OCI-LY3 (cell line): Measurements from ENCODE around the gene MGAT2.

Experiments
- H2AFZ ChIP-seq: fragments of 200-600, 300-600 bp; shearing (Covaris generic); 2 replicates; pipeline ENCODE4 v1.6.0; 2014; ENCODE audit warnings: antibody characterized with exemption, low read depth, low read length
- H3K27ac ChIP-seq: fragments of 200-600, 300-600 bp; sonication (generic); 2 replicates; pipeline ENCODE4 v1.5.1; 2014; ENCODE audit warnings: mild to moderate bottlenecking, low read length, moderate library complexity, mixed read lengths
- H3K27me3 ChIP-seq: fragments of 200-600, 300-600 bp; sonication (generic); 2 replicates; pipeline ENCODE4 v1.6.1; 2014; ENCODE audit warnings: low read depth, low read length, mixed read lengths
- H3K36me3 ChIP-seq: fragments of 200-600, 300-600 bp; sonication (generic); replicated peaks from 2 replicates; pipeline ENCODE3; 2014; ENCODE audit warnings: low read depth, low read length, mixed read lengths
- H3K4me1 ChIP-seq: fragments of 300-600, 200-600 bp; sonication (generic); 2 replicates; pipeline ENCODE4 v1.6.1; 2014; ENCODE audit warnings: low read length, mixed read lengths
- H3K4me2 ChIP-seq: fragments of 200-600, 300-600 bp; sonication (generic); 2 replicates; pipeline ENCODE4 v1.6.1; 2014; ENCODE audit warnings: low read length, mixed read lengths
- H3K4me3 ChIP-seq: fragments of 300-600, 200-600 bp; sonication (generic); 2 replicates; pipeline ENCODE4 v1.5.1; 2014; ENCODE audit warnings: antibody characterized with exemption, mild to moderate bottlenecking, low read length, moderate library complexity
- H3K79me2 ChIP-seq: fragments of 300-600, 200-600 bp; shearing (Covaris generic); 2 replicates; pipeline ENCODE4 v1.6.1; 2014; ENCODE audit warnings: mild to moderate bottlenecking, low read length, mixed read lengths
- H3K9ac ChIP-seq: fragments of 300-600, 200-600 bp; shearing (Covaris generic); 2 replicates; pipeline ENCODE4 v1.6.0; 2014; ENCODE audit warnings: mild to moderate bottlenecking, low read length, moderate library complexity
- H3K9me3 ChIP-seq: fragments of 200-600, 300-600 bp; shearing (Covaris generic); 2 replicates; pipeline ENCODE4 v1.6.1; 2014; ENCODE audit warnings: low read length, mixed read lengths; ENCODE audit not compliant: insufficient read depth
- H4K20me1 ChIP-seq: fragments of 200-600, 300-600 bp; sonication (generic); 2 replicates; pipeline ENCODE4 v1.6.1; 2016; ENCODE audit warnings: low read length, mixed read lengths; ENCODE audit not compliant: insufficient read depth
- EZH2phosphoT487 ChIP-seq: fragments of 200-600 bp; shearing (Covaris generic); IDR thresholded peaks from 2 replicates; pipeline ENCODE4 v1.6.1; 2018; ENCODE audit warnings: antibody characterized with exemption, mixed run types, low read depth
- TF ChIP-seq, protein P1 (sequence below): fragments of 200-600, 300-600 bp; sonication (generic); IDR thresholded peaks from 2 replicates; pipeline ENCODE4 v1.5.1; 2014; ENCODE audit warnings: antibody characterized with exemption, low read length, low read depth

MGAT2 gene

DNA sequence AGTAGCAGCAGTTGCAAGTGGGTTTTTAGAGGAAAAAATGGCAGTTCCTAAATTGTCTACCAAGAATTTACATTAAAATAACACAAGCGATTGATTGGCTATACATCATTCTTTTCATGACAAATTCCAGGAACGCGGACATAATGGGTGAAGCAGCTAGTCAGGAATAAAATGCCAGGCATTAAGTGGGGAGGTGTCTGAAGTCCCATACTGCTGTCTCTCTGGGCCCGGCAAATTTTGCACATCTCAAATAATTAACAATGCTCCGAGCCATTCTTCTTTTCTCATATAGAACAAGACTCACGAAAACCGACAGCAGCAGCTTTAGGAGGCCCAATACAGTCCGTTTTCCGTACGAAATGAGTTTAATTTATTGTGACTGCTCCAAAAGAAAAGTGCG is 869 bp upstream of the MGAT2 start:
- peaks cover 57% of the 10 kb centered on the region for H3K36me3 ChIP-seq
- H3K27ac ChIP-seq, result peak overlapping the region; percentile 89
- H3K79me2 ChIP-seq, result peaks cover 91% of the 10 kb centered on the region

DNA sequence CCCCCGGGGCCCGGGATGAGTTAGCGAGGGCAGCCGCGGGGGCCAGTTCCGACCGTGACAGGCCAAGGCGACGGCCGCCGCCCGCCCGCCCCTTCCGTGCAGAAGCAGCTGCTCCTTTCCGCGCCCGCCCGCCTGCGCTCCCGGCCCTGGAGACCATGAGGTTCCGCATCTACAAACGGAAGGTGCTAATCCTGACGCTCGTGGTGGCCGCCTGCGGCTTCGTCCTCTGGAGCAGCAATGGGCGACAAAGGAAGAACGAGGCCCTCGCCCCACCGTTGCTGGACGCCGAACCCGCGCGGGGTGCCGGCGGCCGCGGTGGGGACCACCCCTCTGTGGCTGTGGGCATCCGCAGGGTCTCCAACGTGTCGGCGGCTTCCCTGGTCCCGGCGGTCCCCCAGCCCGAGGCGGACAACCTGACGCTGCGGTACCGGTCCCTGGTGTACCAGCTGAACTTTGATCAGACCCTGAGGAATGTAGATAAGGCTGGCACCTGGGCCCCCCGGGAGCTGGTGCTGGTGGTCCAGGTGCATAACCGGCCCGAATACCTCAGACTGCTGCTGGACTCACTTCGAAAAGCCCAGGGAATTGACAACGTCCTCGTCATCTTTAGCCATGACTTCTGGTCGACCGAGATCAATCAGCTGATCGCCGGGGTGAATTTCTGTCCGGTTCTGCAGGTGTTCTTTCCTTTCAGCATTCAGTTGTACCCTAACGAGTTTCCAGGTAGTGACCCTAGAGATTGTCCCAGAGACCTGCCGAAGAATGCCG is 699 bp downstream of the MGAT2 start:
- H3K4me1 ChIP-seq, result peaks cover 33% of the 10 kb centered on the region
- no peaks in the 10 kb centered on the region for H3K9me3 ChIP-seq
- H2AFZ ChIP-seq, result no peak overlapping the region
- no peaks in the 10 kb centered on the region for H3K27me3 ChIP-seq
- peaks cover 44% of the 10 kb centered on the region for H4K20me1 ChIP-seq
- H3K4me2 ChIP-seq, result peak overlapping the region; percentile 96
- H3K36me3 ChIP-seq, result peaks cover 57% of the 10 kb centered on the region
- peaks cover 98% of the 10 kb centered on the region for H3K79me2 ChIP-seq
- peak overlapping the region; percentile 88 for H3K4me3 ChIP-seq
- peak overlapping the region; percentile 89 for H3K27ac ChIP-seq
- H3K9ac ChIP-seq, result peak overlapping the region; percentile 94
- TF ChIP-seq, protein P1, sequence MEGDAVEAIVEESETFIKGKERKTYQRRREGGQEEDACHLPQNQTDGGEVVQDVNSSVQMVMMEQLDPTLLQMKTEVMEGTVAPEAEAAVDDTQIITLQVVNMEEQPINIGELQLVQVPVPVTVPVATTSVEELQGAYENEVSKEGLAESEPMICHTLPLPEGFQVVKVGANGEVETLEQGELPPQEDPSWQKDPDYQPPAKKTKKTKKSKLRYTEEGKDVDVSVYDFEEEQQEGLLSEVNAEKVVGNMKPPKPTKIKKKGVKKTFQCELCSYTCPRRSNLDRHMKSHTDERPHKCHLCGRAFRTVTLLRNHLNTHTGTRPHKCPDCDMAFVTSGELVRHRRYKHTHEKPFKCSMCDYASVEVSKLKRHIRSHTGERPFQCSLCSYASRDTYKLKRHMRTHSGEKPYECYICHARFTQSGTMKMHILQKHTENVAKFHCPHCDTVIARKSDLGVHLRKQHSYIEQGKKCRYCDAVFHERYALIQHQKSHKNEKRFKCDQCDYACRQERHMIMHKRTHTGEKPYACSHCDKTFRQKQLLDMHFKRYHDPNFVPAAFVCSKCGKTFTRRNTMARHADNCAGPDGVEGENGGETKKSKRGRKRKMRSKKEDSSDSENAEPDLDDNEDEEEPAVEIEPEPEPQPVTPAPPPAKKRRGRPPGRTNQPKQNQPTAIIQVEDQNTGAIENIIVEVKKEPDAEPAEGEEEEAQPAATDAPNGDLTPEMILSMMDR, result no peak
- no peak for TF ChIP-seq EZH2phosphoT487

More for the DNA sequence above, 869 bp upstream of the MGAT2 start:
- peaks cover 44% of the 10 kb centered on the region for H4K20me1 ChIP-seq
- H3K4me1 ChIP-seq, result peaks cover 33% of the 10 kb centered on the region
- peak overlapping the region; percentile 79 for H3K4me2 ChIP-seq
- peak overlapping the region; percentile 88 for H3K4me3 ChIP-seq
- no peaks in the 10 kb centered on the region for H3K9me3 ChIP-seq
- H3K9ac ChIP-seq, result peak overlapping the region; percentile 94
- TF ChIP-seq, protein P1, result no peak
- no peak for TF ChIP-seq EZH2phosphoT487
- H3K27me3 ChIP-seq, result no peaks in the 10 kb centered on the region
- H2AFZ ChIP-seq, result no peak overlapping the region

- Histone ChIP-seq H3K79me2 (peaks cover 99% of the 10 kb centered on the region), H3K9me3 (no peaks in the 10 kb centered on the region), H3K27ac (0 out of 2 replicates have a peak overlapping the region, but pooled peaks have one; percentile 0), H3K4me1 (peaks cover 33% of the 10 kb centered on the region), H3K4me3 (peak overlapping the region; percentile 88), H4K20me1 (peaks cover 44% of the 10 kb centered on the region), H3K36me3 (peaks cover 58% of the 10 kb centered on the region), H3K4me2 (peak overlapping the region; percentile 96), H2AFZ (no peak overlapping the region), H3K27me3 (no peaks in the 10 kb centered on the region), H3K9ac (peak overlapping the region; percentile 94)
- no peak for TF ChIP-seq EZH2phosphoT487
- TF ChIP-seq, protein P1, result no peak
Observed at GRCh38 chr14:49622022-49622607, 1.5 kb downstream of the MGAT2 start.

GRCh38 chr14:49623387-49623786 is 2.8 kb downstream of the MGAT2 start:
- H3K79me2 ChIP-seq, result peaks cover 98% of the 10 kb centered on the region
- TF ChIP-seq EZH2phosphoT487, result no peak
- TF ChIP-seq, protein P1, result no peak
- no peak overlapping the region for H2AFZ ChIP-seq
- peaks cover 50% of the 10 kb centered on the region for H3K36me3 ChIP-seq
- no peaks in the 10 kb centered on the region for H3K27me3 ChIP-seq
- peaks cover 33% of the 10 kb centered on the region for H4K20me1 ChIP-seq
- peak overlapping the region; percentile 94 for H3K9ac ChIP-seq
- H3K27ac ChIP-seq, result peak overlapping the region; percentile 3; the same call in 1 of the 2 replicates
- H3K4me2 ChIP-seq, result peak overlapping the region; percentile 96
- H3K4me1 ChIP-seq, result peaks cover 30% of the 10 kb centered on the region
- H3K9me3 ChIP-seq, result no peaks in the 10 kb centered on the region
- peak overlapping the region; percentile 88 for H3K4me3 ChIP-seq
